ENCODE data around the gene FOXB1.

Gene FOXB1

GRCh38 chr15:60021589-60022378 lies 17.7 kb downstream of the FOXB1 start:
- DNase-seq, result no peak

GRCh38 chr15:60022379-60022741 lies 18.2 kb downstream of the FOXB1 start:
- no peak for DNase-seq

GRCh38 chr15:60026555-60026954 lies 22.4 kb downstream of the FOXB1 start:
- no peak for DNase-seq

GRCh38 chr15:60035344-60035743 lies 31.2 kb downstream of the FOXB1 start:
- DNase-seq, result no peak

GRCh38 chr15:60039316-60039715 lies 35.2 kb downstream of the FOXB1 start:
- no peak for DNase-seq

GRCh38 chr15:60043744-60044435 lies 39.8 kb downstream of the FOXB1 start:
- DNase-seq, result no peak

- DNase-seq, result no peak
These were observed 40.6 kb downstream of the FOXB1 start for GRCh38 chr15:60044636-60045270.

GRCh38 chr15:60047701-60048100 lies 43.6 kb downstream of the FOXB1 start:
- DNase-seq, result no peak

GRCh38 chr15:60049948-60050347 lies 45.8 kb downstream of the FOXB1 start:
- DNase-seq, result no peak

- no peak for DNase-seq
These were observed 48.7 kb downstream of the FOXB1 start for GRCh38 chr15:60052796-60053195.

GRCh38 chr15:60054472-60054871 lies 50.4 kb downstream of the FOXB1 start:
- no peak for DNase-seq
